ENCODE measurements around the gene APOL4.
A peak's percentile ranks its signal among the peaks of the same experiment; 100 is the strongest.
"Not testable (repeated sequence)": the region's sequence is repeated elsewhere in the genome, so short reads cannot be mapped to it uniquely, and the experiment has no call there.

APOL4 gene

GRCh38 chr22:36183446-36183845, 18.2 kb downstream of the APOL4 start:
- no peak for DNase-seq (ENCODE audit: low read depth)

GRCh38 chr22:36182857-36183256, 18.8 kb downstream of the APOL4 start:
- DNase-seq (ENCODE audit: low read depth), result no peak

- no peak for DNase-seq (ENCODE audit: low read depth)
These were observed 19.6 kb downstream of the APOL4 start for GRCh38 chr22:36182056-36182455.

GRCh38 chr22:36180928-36181327, 20.7 kb downstream of the APOL4 start:
- no peak for DNase-seq (ENCODE audit: low read depth)

- DNase-seq (ENCODE audit: low read depth), result peak; percentile 70
These were observed 21.4 kb downstream of the APOL4 start for GRCh38 chr22:36180038-36180880.

- DNase-seq (ENCODE audit: low read depth), result no peak
These were observed 24.4 kb downstream of the APOL4 start for GRCh38 chr22:36177160-36177559.

GRCh38 chr22:36175892-36176291, 25.7 kb downstream of the APOL4 start:
- DNase-seq (ENCODE audit: low read depth), result no peak

GRCh38 chr22:36171941-36172340, 29.7 kb downstream of the APOL4 start:
- no peak for DNase-seq (ENCODE audit: low read depth)

- no peak for DNase-seq (ENCODE audit: low read depth)
These were observed 34.9 kb downstream of the APOL4 start for GRCh38 chr22:36166518-36167220.

- no peak for DNase-seq (ENCODE audit: low read depth)
These were observed 35.5 kb downstream of the APOL4 start for GRCh38 chr22:36166086-36166485.

GRCh38 chr22:36165141-36165540, 36.5 kb downstream of the APOL4 start:
- no peak for DNase-seq (ENCODE audit: low read depth)

- DNase-seq (ENCODE audit: low read depth), result no peak
These were observed 37.0 kb downstream of the APOL4 start for GRCh38 chr22:36164621-36165020.

GRCh38 chr22:36163497-36163896, 38.1 kb downstream of the APOL4 start:
- DNase-seq (ENCODE audit: low read depth), result no peak

GRCh38 chr22:36162127-36163034, 39.2 kb downstream of the APOL4 start:
- no peak for DNase-seq (ENCODE audit: low read depth)

- not testable (repeated sequence) for DNase-seq (ENCODE audit: low read depth)
These were observed 39.8 kb downstream of the APOL4 start for GRCh38 chr22:36161793-36162126.

GRCh38 chr22:36160499-36160942, 41.1 kb downstream of the APOL4 start, which contains the start of gene APOL3:
TSS of gene APOL3 (minus strand) at chr22:36160755. CDS start at chr22:36149055, 11,700 bp downstream.
- DNase-seq (ENCODE audit: low read depth), result peak; percentile 48

- peak; percentile 88 for DNase-seq (ENCODE audit: low read depth)
These were observed 44.8 kb downstream of the APOL4 start for GRCh38 chr22:36156515-36157419.

- no peak for DNase-seq (ENCODE audit: low read depth)
These were observed 45.5 kb downstream of the APOL4 start for GRCh38 chr22:36156119-36156514.

GRCh38 chr22:36155702-36156101, 45.9 kb downstream of the APOL4 start:
- DNase-seq (ENCODE audit: low read depth), result no peak

GRCh38 chr22:36154423-36154945, 47.1 kb downstream of the APOL4 start:
- no peak for DNase-seq (ENCODE audit: low read depth)
